ENCODE data around the gene DAP.

- no peak for TF ChIP-seq CTCF (IDR thresholded peaks at IDR 0.05)
- no peak for TF ChIP-seq EP300 (IDR thresholded peaks at IDR 0.05; ENCODE audit: low read depth)
- TF ChIP-seq POLR2A (IDR thresholded peaks at IDR 0.05) = no peak
These were observed 118.7 kb downstream of the DAP start for GRCh38 chr5:10642367-10642766.

Measured in transverse colon (tissue), 3 donors.